K562 (cell line): Measurements from ENCODE around the gene ARL10. TPM values are rescaled to one million over a fixed set of nuclear protein-coding genes. Genes with fewer than 3 reads are reported as not detected.

Experiments
- CAMTA2 ChIP-seq: fragments of 250-450 bp; sonication (Bioruptor Pico); conservative IDR thresholded peaks from 2 replicates; pipeline ENCODE4 v1.5.1; 2022
- CEBPZ ChIP-seq: fragments of 150-350 bp; IDR thresholded peaks from 2 replicates; pipeline ENCODE4 v1.6.1; 2014; ENCODE audit warnings: low read depth, mild to moderate bottlenecking, low read length, borderline replicate concordance
- CREB3L1 ChIP-seq: fragments of 450-650 bp; IDR thresholded peaks from 2 replicates; pipeline ENCODE4 v1.6.1; 2014; ENCODE audit warnings: low read depth, mild to moderate bottlenecking, moderate library complexity, borderline replicate concordance
- GTF3C2 ChIP-seq: IDR thresholded peaks from 3 replicates; pipeline ENCODE4 v1.6.1; 2011; ENCODE audit warnings: borderline replicate concordance, mild to moderate bottlenecking, moderate library complexity; ENCODE audit not compliant: insufficient read length; ENCODE audit errors: extremely low read depth
- HNRNPK ChIP-seq: fragments of 200-400 bp; formaldehyde crosslinking; IDR thresholded peaks from one replicate; pipeline ENCODE4 v1.6.1; 2018; ENCODE audit warnings: mild to moderate bottlenecking, low read depth, low read length; ENCODE audit not compliant: poor library complexity, severe bottlenecking
- PYGO2 ChIP-seq: fragments of 450-650 bp; IDR thresholded peaks from 2 replicates; pipeline ENCODE4 v1.6.1; 2016; ENCODE audit warnings: mild to moderate bottlenecking, missing genetic modification characterization, moderate library complexity, missing compliant biosample characterization
- RBM34 ChIP-seq: fragments of 200-400 bp; formaldehyde crosslinking; IDR thresholded peaks from 2 replicates; pipeline ENCODE4 v1.6.1; 2018; ENCODE audit warnings: low read length, borderline replicate concordance; ENCODE audit not compliant: insufficient read depth
- SNIP1 ChIP-seq: fragments of 450-650 bp; IDR thresholded peaks from 2 replicates; pipeline ENCODE4 v1.7.1; 2017; ENCODE audit warnings: low read depth, mild to moderate bottlenecking
- TCF15 ChIP-seq: fragments of 250-450 bp; sonication (Bioruptor Pico); IDR thresholded peaks from 2 replicates; pipeline ENCODE4 v1.8.0; 2022; ENCODE audit warnings: moderate library complexity, mild to moderate bottlenecking, inconsistent platforms
- ZFP1 ChIP-seq: fragments of 450-650 bp; formaldehyde crosslinking; IDR thresholded peaks from 2 replicates; pipeline ENCODE4 v1.4.0; 2020; ENCODE audit warnings: mild to moderate bottlenecking, mixed read lengths
- ZNF780A ChIP-seq: fragments of 250-450 bp; sonication (Bioruptor Pico); IDR thresholded peaks from 2 replicates; pipeline ENCODE4 v1.5.0; 2021; ENCODE audit warnings: mild to moderate bottlenecking
- polyA plus RNA-seq, 8 experiments: library from polyadenylated mRNA; depleted of rRNA in 4 of 8; stranded (reverse) in 5 of 8; unstranded in 3 of 8; fragments of >200 nt; fragmentation: Nextera tagmentation in 2 of 8; fragmentation: Illumina TruSeq in 1 of 8; extraction: Ambion mirVana in 2 of 8; extraction: Trizol in 1 of 8; gene quantifications; 2 replicates each; pipeline versions ENCODE4 v1.2.1 to v1.2.3, GENCODE V29; 2011 to 2014; ENCODE audit warnings: inconsistent platforms in 1 of 8, missing spikeins in 1 of 8
- total RNA-seq, 7 experiments: library from RNA; depleted of rRNA in 6 of 7; stranded (reverse); fragments of >200 nt in 6 of 7; fragmentation: Illumina TruSeq in 2 of 7; extraction: Trizol in 2 of 7; gene quantifications; 2 replicates each; pipeline versions ENCODE4 v1.2.1 to v1.2.3, GENCODE V29; 2011 to 2021; ENCODE audit warnings: low replicate concordance in 1 of 7

ARL10 gene
- total and polyA plus RNA-seq, 9 of the 15 experiments (the other 6 are each of a cell fraction or from before 2014, with no cell fraction given) = under 0.01 to 0.40 (median 0.34) TPM; not detected in 3

GRCh38 chr5:176386491-176386890 is 21.2 kb downstream of the ARL10 start (continued):
- TF ChIP-seq CEBPZ (no peak), SNIP1 (no peak), CREB3L1 (no peak), ZFP1 (CRISPR knock-in tag) (no peak), PYGO2 (tag) (no peak), RBM34 (no peak), HNRNPK (no peak), GTF3C2 (no peak), ZNF780A (CRISPR knock-in tag) (no peak), CAMTA2 (no peak), TCF15 (CRISPR knock-in tag) (no peak)
